Measurements from ENCODE around the gene MBTPS1. TPM values are rescaled to one million over a fixed set of nuclear protein-coding genes. Genes with fewer than 3 reads are reported as not detected.

MBTPS1 gene
- 92.7 and 93.7 TPM in 2 replicates for total RNA-seq

GRCh38 chr16:84116720-84117493 lies at the start of gene MBTPS1:
TSS of gene MBTPS1 (minus strand) at chr16:84116942. CDS start at chr16:84101783, 15,159 bp downstream.

GRCh38 chr16:84144859-84145639 lies 28.3 kb upstream of the MBTPS1 start, which contains the start of the genes DNAAF1 and HSDL1:
TSS of gene DNAAF1 (plus strand) at chr16:84145308. CDS start at chr16:84145441, 133 bp downstream.
TSS of gene HSDL1 (minus strand) at chr16:84145177. CDS start at chr16:84131321, 13,856 bp downstream.

GRCh38 chr16:84042308-84042878 lies 74.3 kb downstream of the MBTPS1 start, which contains the start of gene SLC38A8:
TSS of gene SLC38A8 (minus strand) at chr16:84042795. CDS start at chr16:84042157, 638 bp downstream.

Other genes with a start within 250 kb of the MBTPS1 start
- gene MLYCD, start 217.8 kb downstream of the MBTPS1 start, total RNA-seq, result 3.3 and 3.9 TPM in 2 replicates
- 1.9 and 2.7 TPM in 2 replicates for gene OSGIN1, start 163.7 kb downstream of the MBTPS1 start, total RNA-seq
- gene NECAB2, start 148.7 kb downstream of the MBTPS1 start, total RNA-seq, result under 0.01 TPM in 1 of 2 replicates, not detected in the other
- gene SLC38A8, start 74.1 kb downstream of the MBTPS1 start, total RNA-seq, result not detected in 2 replicates
- gene HSDL1, start 28.2 kb upstream of the MBTPS1 start, total RNA-seq, result 18.4 and 21.4 TPM in 2 replicates
- gene DNAAF1, start 28.4 kb upstream of the MBTPS1 start, total RNA-seq, result under 0.01 TPM in 2 replicates
- gene TAF1C, start 70.1 kb upstream of the MBTPS1 start, total RNA-seq, result 10.6 and 14.4 TPM in 2 replicates
- not detected in 2 replicates for gene ADAD2, start 74.2 kb upstream of the MBTPS1 start, total RNA-seq
- gene KCNG4, start 123.1 kb upstream of the MBTPS1 start, total RNA-seq, result under 0.01 TPM in 1 of 2 replicates, not detected in the other
- 0.17 and 0.47 TPM in 2 replicates for gene WFDC1, start 177.9 kb upstream of the MBTPS1 start, total RNA-seq

Measured in bronchial smooth muscle cell (primary cell).